ENCODE measurements around the gene MTHFD2L.
"Not testable (repeated sequence)": the region's sequence is repeated elsewhere in the genome, so short reads cannot be mapped to it uniquely, and the experiment has no call there.

MTHFD2L gene

GRCh38 chr4:74314329-74314728, 156.4 kb downstream of the MTHFD2L start:
- DNase-seq: no peak

- DNase-seq: no peak
These were observed 157.0 kb downstream of the MTHFD2L start for GRCh38 chr4:74314944-74315343.

GRCh38 chr4:74315376-74315775, 157.5 kb downstream of the MTHFD2L start:
- no peak for DNase-seq

- DNase-seq: no peak
These were observed 158.5 kb downstream of the MTHFD2L start for GRCh38 chr4:74316397-74316796.

GRCh38 chr4:74317616-74318246, 159.8 kb downstream of the MTHFD2L start:
- DNase-seq: no peak

GRCh38 chr4:74318276-74318675, 160.4 kb downstream of the MTHFD2L start:
- no peak for DNase-seq

- DNase-seq: no peak
These were observed 161.6 kb downstream of the MTHFD2L start for GRCh38 chr4:74319470-74319869.

GRCh38 chr4:74320559-74321118, 162.7 kb downstream of the MTHFD2L start:
- DNase-seq: peak; percentile 76

- no peak for DNase-seq
These were observed 164.4 kb downstream of the MTHFD2L start for GRCh38 chr4:74322301-74322700.

GRCh38 chr4:74323663-74324062, 165.7 kb downstream of the MTHFD2L start:
- no peak for DNase-seq

- no peak for DNase-seq
These were observed 166.3 kb downstream of the MTHFD2L start for GRCh38 chr4:74324262-74324661.

- DNase-seq: no peak
These were observed 168.0 kb downstream of the MTHFD2L start for GRCh38 chr4:74325886-74326285.

GRCh38 chr4:74327762-74328161, 169.8 kb downstream of the MTHFD2L start:
- no peak for DNase-seq

- DNase-seq: no peak
These were observed 170.6 kb downstream of the MTHFD2L start for GRCh38 chr4:74328501-74328900.

- no peak for DNase-seq
These were observed 171.4 kb downstream of the MTHFD2L start for GRCh38 chr4:74329307-74329706.

- no peak for DNase-seq
These were observed 172.4 kb downstream of the MTHFD2L start for GRCh38 chr4:74330295-74330750.

- no peak for DNase-seq
These were observed 173.3 kb downstream of the MTHFD2L start for GRCh38 chr4:74331252-74331651.

GRCh38 chr4:74331944-74332343, 174.0 kb downstream of the MTHFD2L start:
- no peak for DNase-seq

GRCh38 chr4:74334636-74335035, 176.7 kb downstream of the MTHFD2L start:
- no peak for DNase-seq

GRCh38 chr4:74335341-74336021, 177.6 kb downstream of the MTHFD2L start:
- no peak for DNase-seq

- no peak for DNase-seq
These were observed 180.9 kb downstream of the MTHFD2L start for GRCh38 chr4:74338792-74339333.

- no peak for DNase-seq
These were observed 181.6 kb downstream of the MTHFD2L start for GRCh38 chr4:74339501-74339900.

- not testable (repeated sequence) for DNase-seq
These were observed 182.5 kb downstream of the MTHFD2L start for GRCh38 chr4:74340421-74340820.

- no peak for DNase-seq
These were observed 186.1 kb downstream of the MTHFD2L start for GRCh38 chr4:74344031-74344430.
